K562 (cell line): ENCODE data around the gene HOXB8. TPM values are rescaled to one million over a fixed set of nuclear protein-coding genes. Genes with fewer than 3 reads are reported as not detected.

Experiments used
- ATAC-seq: fragments of 200-7000 bp; cut with Tn5 transposase; 3 replicates; pipeline ENCODE4 v1.9.1; 2020; ENCODE audit warnings: moderate library complexity
- BruUV-seq: library from RNA; stranded (reverse); fragments of 400-500 nt; replicated peaks from 2 replicates; lab custom pipeline; 2021; lab: Mats Ljungman, UMichigan
- CTCF ChIA-PET: fragments of 300-600 bp; formaldehyde crosslinking; extraction: SDS; loops from one replicate; lab custom pipeline; 2021; ENCODE audit warnings: low intra/inter-chr PET ratio; lab: Yijun Ruan, JAX
- POLR2A ChIA-PET: fragments of 300-600, 350-650 bp; sonication (Branson Sonifier 250); formaldehyde crosslinking; extraction: SDS; loops from one replicate; lab custom pipeline; 2021; ENCODE audit warnings: antibody characterized with exemption, inconsistent platforms; lab: Yijun Ruan, JAX
- DNase-seq, 4 experiments: peaks; one replicate each; pipeline versions ENCODE4 v3.0.0 to v3.0.0-alpha.2; 2011 to 2018; ENCODE audit warnings: low spot score in 3 of 4, mixed read lengths in 3 of 4; ENCODE audit errors: extremely low read depth in 1 of 4
- FAIRE-seq: peaks from 2 replicates; lab custom pipeline; 2011; peaks lifted over from hg19 to GRCh38; lab: Jason Lieb, UNC
- H2AFZ ChIP-seq: 2 replicates; pipeline ENCODE4 v1.6.0; 2011; ENCODE audit warnings: low read depth, low read length, control low read depth, inconsistent platforms
- H3K27ac ChIP-seq: fragments of 200-600 bp; 3 replicates; pipeline ENCODE4 v1.8.0; 2011; ENCODE audit warnings: low read depth, mild to moderate bottlenecking, control low read depth, inconsistent platforms, low read length, moderate library complexity, mixed read lengths; ENCODE audit errors: extremely low read depth
- H3K27me3 ChIP-seq, 2 experiments: fragments of 300-600 bp in 1 of 2; 2 replicates in 1 of 2; 3 replicates in 1 of 2; pipeline versions ENCODE4 v1.6.0 to v1.8.0; 2011; ENCODE audit warnings: inconsistent platforms in 2 of 2, low read length in 2 of 2, mild to moderate bottlenecking in 1 of 2, mixed read lengths in 1 of 2, moderate library complexity in 1 of 2; ENCODE audit not compliant: control insufficient read depth in 2 of 2, insufficient read depth in 2 of 2
- H3K36me3 ChIP-seq: fragments of 300-600 bp; 3 replicates; pipeline ENCODE4 v1.8.0; 2011; ENCODE audit warnings: mild to moderate bottlenecking, low read length, inconsistent platforms; ENCODE audit not compliant: control insufficient read depth, insufficient read depth
- H3K4me1 ChIP-seq, 2 experiments: fragments of 200-600 bp in 1 of 2; replicated peaks in 1 of 2; 2 replicates in 1 of 2; 3 replicates in 1 of 2; pipeline versions ENCODE4 v1.5.1 to v1.8.0; 2011; ENCODE audit warnings: inconsistent platforms in 2 of 2, low read length in 2 of 2, mild to moderate bottlenecking in 1 of 2, mixed read lengths in 1 of 2, moderate library complexity in 1 of 2; ENCODE audit not compliant: control insufficient read depth in 2 of 2, insufficient read depth in 2 of 2
- H3K4me2 ChIP-seq: 2 replicates; pipeline ENCODE4 v1.6.1; 2011; ENCODE audit warnings: low read length, control low read depth, inconsistent platforms, mixed read lengths; ENCODE audit not compliant: insufficient read depth
- H3K4me3 ChIP-seq: fragments of 200-600 bp; sonication (generic), shearing (Covaris generic); 2 replicates; pipeline ENCODE4 v1.5.1; 2016; ENCODE audit warnings: control low read depth, inconsistent platforms
- H3K79me2 ChIP-seq: fragments of 200-600 bp; 3 replicates; pipeline ENCODE4 v1.8.0; 2011; ENCODE audit warnings: low read length, inconsistent platforms; ENCODE audit not compliant: control insufficient read depth, insufficient read depth
- H3K9ac ChIP-seq, 2 experiments: 2 replicates each; pipeline versions ENCODE4 v1.6.0 to v1.6.1; 2011; ENCODE audit warnings: low read depth in 2 of 2, low read length in 2 of 2, control low read depth in 1 of 2, inconsistent platforms in 1 of 2, mild to moderate bottlenecking in 1 of 2, mixed read lengths in 1 of 2; ENCODE audit not compliant: insufficient read depth in 1 of 2
- H3K9me1 ChIP-seq: one replicate; pipeline ENCODE4 v1.6.0; 2011; ENCODE audit warnings: inconsistent platforms, mild to moderate bottlenecking, low read length, moderate library complexity; ENCODE audit not compliant: control insufficient read depth, insufficient read depth
- H3K9me3 ChIP-seq: replicated peaks from 2 replicates; pipeline ENCODE4 v1.5.1; 2011; ENCODE audit warnings: low read depth, low read length, inconsistent platforms; ENCODE audit not compliant: control insufficient read depth, insufficient read depth
- H4K20me1 ChIP-seq: replicated peaks from 2 replicates; pipeline ENCODE4 v1.6.1; 2011; ENCODE audit warnings: low read length, inconsistent platforms, mixed read lengths; ENCODE audit not compliant: control insufficient read depth, insufficient read depth
- BCL6 ChIP-seq: fragments of 250-450 bp; sonication (Bioruptor Pico); IDR thresholded peaks from 2 replicates; pipeline ENCODE4 v1.4.0; 2020
- CCNT2 ChIP-seq: IDR thresholded peaks from 2 replicates; pipeline ENCODE4 v1.6.1; 2011; ENCODE audit warnings: borderline replicate concordance, low read depth, mild to moderate bottlenecking, moderate library complexity, mixed read lengths, low read length; ENCODE audit not compliant: insufficient read length; ENCODE audit errors: extremely low read depth
- E2F6 ChIP-seq, 2 experiments: IDR thresholded peaks; 2 replicates each; pipeline ENCODE4 v1.6.1; 2011; ENCODE audit warnings: borderline replicate concordance in 1 of 2, control low read depth in 1 of 2, low read depth in 1 of 2, low read length in 1 of 2, mild to moderate bottlenecking in 1 of 2, mixed read lengths in 1 of 2, moderate library complexity in 1 of 2; ENCODE audit not compliant: insufficient read depth in 1 of 2, insufficient read length in 1 of 2, poor library complexity in 1 of 2, severe bottlenecking in 1 of 2; ENCODE audit errors: extremely low read depth in 1 of 2
- MAFK ChIP-seq: IDR thresholded peaks from 2 replicates; pipeline ENCODE4 v1.6.1; 2011; ENCODE audit warnings: low read length, improper control_type of control experiment
- MCM2 ChIP-seq: fragments of 450-650 bp; IDR thresholded peaks from 2 replicates; pipeline ENCODE4 v1.6.1; 2017; ENCODE audit warnings: low read depth, mild to moderate bottlenecking
- MTA1 ChIP-seq: fragments of 450-650 bp; IDR thresholded peaks from 2 replicates; pipeline ENCODE4 v1.6.1; 2017; ENCODE audit warnings: borderline replicate concordance
- PRPF4 ChIP-seq: fragments of 200-400 bp; formaldehyde crosslinking; IDR thresholded peaks from one replicate; pipeline ENCODE4 v1.6.1; 2017; ENCODE audit warnings: low read length, low read depth, mild to moderate bottlenecking; ENCODE audit not compliant: insufficient read depth, poor library complexity, severe bottlenecking
- RBM17 ChIP-seq: fragments of 200-400 bp; formaldehyde crosslinking; IDR thresholded peaks from 2 replicates; pipeline ENCODE4 v1.6.1; 2017; ENCODE audit warnings: low read depth, mild to moderate bottlenecking, low read length, borderline replicate concordance
- RHOXF2B ChIP-seq: fragments of 250-450 bp; sonication (Bioruptor Pico); conservative IDR thresholded peaks from 2 replicates; pipeline ENCODE4 v1.5.1; 2021
- SIN3A ChIP-seq, 2 experiments: fragments of 150-350 bp in 1 of 2; IDR thresholded peaks; 2 replicates each; pipeline ENCODE4 v1.6.1; 2011 to 2016; ENCODE audit warnings: borderline replicate concordance in 2 of 2, low read depth in 2 of 2, low read length in 2 of 2, mild to moderate bottlenecking in 2 of 2, moderate library complexity in 2 of 2; ENCODE audit not compliant: control insufficient read depth in 1 of 2
- ZNF436 ChIP-seq: fragments of 250-450, 450-650 bp; sonication (Bioruptor Pico); formaldehyde crosslinking; IDR thresholded peaks from 2 replicates; pipeline ENCODE4 v1.7.0; 2020; ENCODE audit warnings: mild to moderate bottlenecking
- WGBS: fragments of 100-300 bp; shearing (Covaris generic); methylation state at CpG from one replicate; pipeline ENCODE4 v1.1.6; 2016; ENCODE audit warnings: low coverage, mixed read lengths; ENCODE audit not compliant: insufficient coverage; ENCODE audit errors: missing lambda C conversion rate; 5-methylcytosine and 5-hydroxymethylcytosine counted together
- in situ Hi-C: fragments of 300-500 bp; cut with MboI; formaldehyde crosslinking; loops from 4 replicates; pipeline ENCODE4 v1.15.0; 2018; ENCODE audit warnings: inconsistent platforms, mixed read lengths
- intact Hi-C: fragments of 100-400 bp; cut with micrococcal nuclease; formaldehyde crosslinking; loops from 2 replicates; pipeline ENCODE4 v1.14.2; 2022
- polyA plus RNA-seq, 8 experiments: library from polyadenylated mRNA; depleted of rRNA in 4 of 8; stranded (reverse) in 5 of 8; unstranded in 3 of 8; fragments of >200 nt; fragmentation: Nextera tagmentation in 2 of 8; fragmentation: Illumina TruSeq in 1 of 8; extraction: Ambion mirVana in 2 of 8; extraction: Trizol in 1 of 8; gene quantifications; 2 replicates each; pipeline versions ENCODE4 v1.2.1 to v1.2.3, GENCODE V29; 2011 to 2014; ENCODE audit warnings: inconsistent platforms in 1 of 8, missing spikeins in 1 of 8
- total RNA-seq, 7 experiments: library from RNA; depleted of rRNA in 6 of 7; stranded (reverse); fragments of >200 nt in 6 of 7; fragmentation: Illumina TruSeq in 2 of 7; extraction: Trizol in 2 of 7; gene quantifications; 2 replicates each; pipeline versions ENCODE4 v1.2.1 to v1.2.3, GENCODE V29; 2011 to 2021; ENCODE audit warnings: low replicate concordance in 1 of 7
- TF ChIP-seq, protein P1 (sequence below): fragments of 450-650 bp; formaldehyde crosslinking; IDR thresholded peaks from 2 replicates; pipeline ENCODE4 v1.4.0; 2022; ENCODE audit warnings: missing genetic modification characterization

Gene HOXB8
- total and polyA plus RNA-seq, 9 of the 15 experiments (the other 6 are each of a cell fraction or from before 2014, with no cell fraction given), result 0.52 to 23.8 (median 3.6) TPM

GRCh38 chr17:48609033-48609432 is 6.1 kb downstream of the HOXB8 start (continued):
- TF ChIP-seq PRPF4 (no peak), RHOXF2B (no peak), SIN3A (IDR thresholded peaks at IDR 0.05; ENCODE audit: borderline replicate concordance in 2 of 2, control insufficient read depth in 1 of 2, low read depth in 2 of 2, low read length in 2 of 2) (no peak), MAFK (peak; percentile 50), MTA1 (no peak), BCL6 (CRISPR knock-in tag) (no peak)
- TF ChIP-seq, protein P1, sequence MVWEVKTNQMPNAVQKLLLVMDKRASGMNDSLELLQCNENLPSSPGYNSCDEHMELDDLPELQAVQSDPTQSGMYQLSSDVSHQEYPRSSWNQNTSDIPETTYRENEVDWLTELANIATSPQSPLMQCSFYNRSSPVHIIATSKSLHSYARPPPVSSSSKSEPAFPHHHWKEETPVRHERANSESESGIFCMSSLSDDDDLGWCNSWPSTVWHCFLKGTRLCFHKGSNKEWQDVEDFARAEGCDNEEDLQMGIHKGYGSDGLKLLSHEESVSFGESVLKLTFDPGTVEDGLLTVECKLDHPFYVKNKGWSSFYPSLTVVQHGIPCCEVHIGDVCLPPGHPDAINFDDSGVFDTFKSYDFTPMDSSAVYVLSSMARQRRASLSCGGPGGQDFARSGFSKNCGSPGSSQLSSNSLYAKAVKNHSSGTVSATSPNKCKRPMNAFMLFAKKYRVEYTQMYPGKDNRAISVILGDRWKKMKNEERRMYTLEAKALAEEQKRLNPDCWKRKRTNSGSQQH (CRISPR knock-in tag), result no peak

DNA sequence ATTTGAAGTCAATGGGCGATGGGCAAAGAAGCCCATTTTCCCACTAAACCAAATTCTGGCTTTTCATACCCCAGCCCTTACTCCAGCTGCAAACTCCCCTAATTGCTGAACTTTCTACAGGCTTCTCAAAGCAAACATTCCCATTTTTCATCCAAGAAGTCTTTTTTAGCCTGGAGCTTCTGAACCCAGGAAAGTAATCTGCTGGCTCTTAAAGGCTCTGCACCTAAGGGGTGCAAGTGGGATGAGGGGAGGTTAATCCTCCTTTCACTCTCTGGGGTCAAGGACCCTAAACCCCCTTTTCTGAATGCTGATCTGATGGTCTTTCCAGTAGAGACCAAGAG is 6.6 kb downstream of the HOXB8 start:
- POLR2A ChIA-PET, result interaction anchor here (1.0 to 1.6 kb wide), 3 partner anchors 10 to 72 kb away, joined by 3 to 5 read pairs (median 5); no protein-coding TSS in a partner anchor
- intact Hi-C loops, result no loop called here
- Histone ChIP-seq H3K27me3 (no peaks in the 10 kb centered on the region), H3K79me2 (peaks cover 31% of the 10 kb centered on the region), H4K20me1 (no peaks in the 10 kb centered on the region), H3K9me3 (no peaks in the 10 kb centered on the region), H3K9ac (peak overlapping the region; percentile 80 to 94; a peak in 1 of 4 replicates), H2AFZ (no peak overlapping the region), H3K36me3 (peaks cover 12% of the 10 kb centered on the region; the same call in 1 of the 3 replicates), H3K4me3 (no peak overlapping the region), H3K27ac (no peak overlapping the region), H3K4me1 (peaks cover 26 to 58% of the 10 kb centered on the region in 2 experiments), H3K9me1 (no peaks in the 10 kb centered on the region), H3K4me2 (peak overlapping the region; percentile 71; the same call in 1 of the 2 replicates)
- no peak for ATAC-seq
- no peak for DNase-seq
- no peak for FAIRE-seq
- TF ChIP-seq ZNF436 (CRISPR knock-in tag), result no peak
- no peak for TF ChIP-seq MCM2
- no peak for TF ChIP-seq E2F6 (IDR thresholded peaks at IDR 0.05; ENCODE audit: borderline replicate concordance in 1 of 2, extremely low read depth in 1 of 2, insufficient read depth in 1 of 2, insufficient read length in 1 of 2, low read depth in 1 of 2, low read length in 1 of 2, poor library complexity in 1 of 2, severe bottlenecking in 1 of 2)
- TF ChIP-seq CCNT2, result no peak
- no peak for TF ChIP-seq RBM17
- CTCF ChIA-PET, result no interaction called here
- BruUV-seq, result no TSS peak
- 100% methylated on average over 1 of the region's 1 CpG for WGBS
- in situ Hi-C loops, result no loop called here
